RPMI8226 (cell line): ENCODE data around the gene ENPEP.
"Not testable (repeated sequence)": the region's sequence is repeated elsewhere in the genome, so short reads cannot be mapped to it uniquely, and the experiment has no call there.

Experiments used
- DNase-seq: peaks from one replicate; pipeline ENCODE4 v3.0.0-alpha.2; 2015

The ENPEP gene, protein sequence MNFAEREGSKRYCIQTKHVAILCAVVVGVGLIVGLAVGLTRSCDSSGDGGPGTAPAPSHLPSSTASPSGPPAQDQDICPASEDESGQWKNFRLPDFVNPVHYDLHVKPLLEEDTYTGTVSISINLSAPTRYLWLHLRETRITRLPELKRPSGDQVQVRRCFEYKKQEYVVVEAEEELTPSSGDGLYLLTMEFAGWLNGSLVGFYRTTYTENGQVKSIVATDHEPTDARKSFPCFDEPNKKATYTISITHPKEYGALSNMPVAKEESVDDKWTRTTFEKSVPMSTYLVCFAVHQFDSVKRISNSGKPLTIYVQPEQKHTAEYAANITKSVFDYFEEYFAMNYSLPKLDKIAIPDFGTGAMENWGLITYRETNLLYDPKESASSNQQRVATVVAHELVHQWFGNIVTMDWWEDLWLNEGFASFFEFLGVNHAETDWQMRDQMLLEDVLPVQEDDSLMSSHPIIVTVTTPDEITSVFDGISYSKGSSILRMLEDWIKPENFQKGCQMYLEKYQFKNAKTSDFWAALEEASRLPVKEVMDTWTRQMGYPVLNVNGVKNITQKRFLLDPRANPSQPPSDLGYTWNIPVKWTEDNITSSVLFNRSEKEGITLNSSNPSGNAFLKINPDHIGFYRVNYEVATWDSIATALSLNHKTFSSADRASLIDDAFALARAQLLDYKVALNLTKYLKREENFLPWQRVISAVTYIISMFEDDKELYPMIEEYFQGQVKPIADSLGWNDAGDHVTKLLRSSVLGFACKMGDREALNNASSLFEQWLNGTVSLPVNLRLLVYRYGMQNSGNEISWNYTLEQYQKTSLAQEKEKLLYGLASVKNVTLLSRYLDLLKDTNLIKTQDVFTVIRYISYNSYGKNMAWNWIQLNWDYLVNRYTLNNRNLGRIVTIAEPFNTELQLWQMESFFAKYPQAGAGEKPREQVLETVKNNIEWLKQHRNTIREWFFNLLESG

DNA sequence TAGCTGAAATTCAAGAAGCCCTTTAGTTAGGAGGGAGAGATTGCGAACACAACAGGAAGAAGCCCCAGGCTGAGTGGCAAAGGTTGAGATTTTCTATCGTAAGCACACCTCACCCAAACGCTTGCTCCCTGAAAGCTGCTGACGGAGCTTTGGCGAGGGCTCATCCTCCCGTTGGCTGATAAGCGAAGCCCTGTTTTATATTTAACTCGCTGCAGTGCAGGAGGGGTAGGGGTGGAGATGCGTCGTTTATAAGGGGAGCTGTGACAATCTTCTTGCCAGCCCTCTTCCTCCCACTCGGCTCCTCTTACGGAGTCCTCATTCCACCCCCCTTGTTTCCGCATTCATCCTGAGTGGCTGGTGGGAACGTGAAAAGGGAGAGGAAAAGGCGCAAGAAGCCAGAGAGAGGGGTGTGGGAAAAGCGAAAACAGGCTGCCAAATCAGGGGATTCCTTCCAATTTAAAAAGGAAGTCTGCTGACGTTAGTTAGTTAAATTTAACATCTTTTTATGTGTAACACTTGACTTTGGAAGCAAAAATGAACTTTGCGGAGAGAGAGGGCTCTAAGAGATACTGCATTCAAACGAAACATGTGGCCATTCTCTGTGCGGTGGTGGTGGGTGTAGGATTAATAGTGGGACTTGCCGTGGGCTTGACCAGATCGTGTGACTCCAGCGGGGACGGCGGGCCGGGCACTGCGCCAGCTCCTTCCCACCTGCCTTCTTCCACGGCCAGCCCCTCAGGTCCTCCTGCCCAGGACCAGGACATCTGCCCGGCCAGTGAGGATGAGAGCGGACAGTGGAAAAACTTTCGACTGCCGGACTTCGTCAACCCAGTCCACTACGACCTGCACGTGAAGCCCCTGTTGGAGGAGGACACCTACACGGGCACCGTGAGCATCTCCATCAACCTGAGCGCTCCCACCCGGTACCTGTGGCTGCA, at the start of gene ENPEP:
Gene ENPEP (plus strand): TSS at position 275 of the 938 bp plus-strand sequence. CDS start 260 bp downstream, at position 535.
- no peak for DNase-seq

DNA sequence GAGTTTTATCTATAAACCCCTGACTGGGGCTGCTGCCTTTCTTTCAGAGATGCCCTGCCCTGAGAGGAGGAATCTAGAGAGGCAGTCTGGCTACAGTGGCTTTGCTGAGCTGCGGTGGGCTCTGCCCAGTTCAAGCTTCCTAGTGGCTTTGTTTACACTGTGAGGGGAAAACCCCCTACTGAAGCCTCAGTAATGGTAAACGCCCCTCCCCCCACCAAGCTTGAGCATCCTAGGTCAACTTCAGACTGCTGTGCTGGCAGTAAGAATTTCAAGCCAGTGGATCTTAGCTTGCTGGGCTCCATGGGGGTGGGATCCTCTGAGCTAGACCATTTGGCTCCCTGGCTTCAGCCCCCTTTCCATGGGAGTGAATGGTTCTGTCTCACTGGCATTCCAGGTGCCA, 44.1 kb upstream of the ENPEP start:
- not testable (repeated sequence) for DNase-seq

DNA sequence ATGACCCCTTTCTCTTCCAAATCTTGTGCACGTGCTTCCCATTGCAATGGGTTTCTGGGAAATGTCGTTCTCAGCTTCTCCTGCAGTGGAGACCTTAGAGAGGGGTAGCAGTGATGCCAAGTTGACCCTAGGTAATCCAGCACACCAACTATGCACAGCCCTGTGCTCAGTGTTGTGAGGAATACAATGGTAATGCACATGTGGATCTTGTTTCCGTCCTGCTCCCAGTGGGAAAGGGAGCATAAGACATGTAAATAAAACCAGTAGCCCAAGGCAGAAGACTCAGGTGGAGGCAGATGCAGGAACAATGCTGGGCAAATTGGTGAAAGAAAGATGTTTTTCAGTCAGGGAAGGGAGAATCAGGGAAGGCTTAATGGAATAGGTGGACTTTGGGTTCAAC, 38.7 kb upstream of the ENPEP start:
- not testable (repeated sequence) for DNase-seq

DNA sequence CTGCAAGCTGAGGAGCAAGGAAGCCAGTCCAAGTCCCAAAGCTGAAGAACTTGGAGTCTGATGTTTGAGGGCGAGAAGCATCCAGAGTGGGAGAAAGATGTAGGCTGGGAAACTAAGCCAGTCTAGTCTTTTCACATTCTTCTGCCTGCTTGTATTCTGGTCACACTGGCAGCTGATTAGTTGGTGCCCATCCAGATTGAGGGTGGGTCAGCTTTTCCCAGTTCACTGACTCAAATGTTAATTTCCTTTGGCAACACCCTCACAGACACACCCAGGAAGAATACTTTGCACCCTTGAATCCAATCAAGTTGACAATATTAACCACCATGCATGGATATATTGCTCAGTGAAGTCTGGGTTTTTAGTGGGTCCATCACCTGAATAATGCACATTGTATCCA, 36.7 kb upstream of the ENPEP start:
- not testable (repeated sequence) for DNase-seq

DNA sequence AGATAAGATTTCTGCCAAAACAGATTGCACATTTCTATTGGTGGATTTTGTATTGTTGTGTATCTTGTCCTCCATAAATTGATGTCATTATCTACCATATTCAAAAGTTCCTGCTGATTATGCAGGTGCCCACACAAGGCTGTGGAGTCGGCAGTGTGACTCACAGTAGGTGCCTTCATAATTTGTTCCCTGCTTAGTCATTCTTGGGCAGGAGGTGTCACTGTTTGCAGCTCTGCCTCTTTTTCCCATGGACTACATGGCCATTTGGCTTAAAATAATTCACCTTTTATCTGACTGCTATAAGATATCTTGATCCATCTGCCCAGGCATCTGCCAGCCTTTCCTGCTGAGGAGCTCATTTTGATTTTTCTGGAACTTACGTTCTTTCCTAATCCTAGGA, 33.6 kb upstream of the ENPEP start:
- DNase-seq: no peak

DNA sequence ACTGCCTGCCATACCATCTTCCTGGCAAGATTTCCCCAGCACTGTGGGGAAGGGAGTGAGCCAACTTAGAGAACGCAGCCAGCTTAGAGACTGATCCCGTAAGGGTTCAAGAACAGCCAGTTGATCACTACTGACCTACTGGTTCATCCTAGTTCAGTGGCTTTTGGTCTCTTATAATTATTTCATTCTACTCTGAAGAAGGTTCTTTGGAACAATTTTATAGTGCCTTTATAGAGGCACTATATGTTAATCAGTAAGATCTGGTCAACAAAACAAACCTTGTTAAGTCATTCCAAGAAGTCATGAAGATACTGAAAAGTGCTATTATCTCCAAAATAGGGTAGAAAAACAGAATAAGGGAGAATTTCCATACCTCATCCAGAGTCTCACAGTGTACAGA, 33.2 kb upstream of the ENPEP start:
- DNase-seq: no peak

DNA sequence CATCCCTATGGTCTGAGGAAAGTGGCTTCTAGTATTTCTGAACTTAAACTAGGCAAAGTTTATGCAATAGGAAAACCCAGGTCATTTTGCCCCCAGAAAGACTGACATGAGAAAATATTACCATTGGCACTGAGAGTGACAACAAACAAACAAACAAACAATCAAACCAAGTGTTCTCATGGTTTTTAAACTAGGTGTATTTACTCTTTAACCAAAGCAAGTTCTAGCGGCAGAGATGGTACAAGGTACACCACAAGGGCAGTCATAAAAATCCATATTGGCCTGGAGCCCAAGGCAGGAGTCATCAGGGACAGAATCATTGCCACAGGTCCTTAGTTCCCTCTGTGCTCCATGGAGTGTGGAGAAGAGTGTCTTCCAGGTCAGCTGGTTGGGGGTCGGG, 26.0 kb upstream of the ENPEP start:
- no peak for DNase-seq

DNA sequence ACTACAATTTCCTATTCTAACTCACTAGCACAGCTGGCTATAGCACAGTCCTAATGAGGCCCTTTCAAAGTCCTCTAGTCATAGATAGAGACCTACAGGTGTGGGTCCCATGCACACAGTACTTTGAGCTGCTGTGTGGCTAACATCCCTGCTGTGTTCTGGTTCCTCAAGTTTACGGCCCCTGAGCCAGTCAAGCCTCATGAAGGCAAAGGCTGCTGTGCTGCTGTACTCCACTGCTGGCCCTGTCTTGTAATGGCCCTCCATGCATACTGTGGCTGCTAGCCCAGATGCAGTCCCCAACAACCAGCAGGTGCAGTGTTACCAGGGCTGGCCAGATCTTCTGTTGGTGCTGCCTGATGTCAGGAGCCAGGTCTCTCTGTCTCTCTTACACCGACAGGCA, 23.4 kb upstream of the ENPEP start:
- DNase-seq: no peak

DNA sequence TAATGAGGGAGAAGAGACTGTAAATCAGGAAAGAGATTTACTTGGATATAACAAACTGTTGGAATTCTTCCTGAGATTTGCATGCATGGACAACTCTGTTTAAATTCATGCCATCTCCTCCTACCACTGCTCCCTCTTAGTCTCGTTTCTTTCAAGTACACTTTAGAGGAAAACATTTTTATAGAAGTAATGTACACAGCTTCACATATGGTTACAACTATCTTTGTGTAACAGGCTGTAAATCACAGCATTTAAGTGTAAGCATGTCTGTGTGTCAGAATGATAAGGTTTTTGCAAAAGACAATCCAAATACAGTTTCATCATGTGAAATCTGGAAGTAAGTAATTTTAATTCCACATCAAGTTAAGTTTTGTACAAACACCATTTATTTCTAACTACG, 21.5 kb upstream of the ENPEP start:
- no peak for DNase-seq

DNA sequence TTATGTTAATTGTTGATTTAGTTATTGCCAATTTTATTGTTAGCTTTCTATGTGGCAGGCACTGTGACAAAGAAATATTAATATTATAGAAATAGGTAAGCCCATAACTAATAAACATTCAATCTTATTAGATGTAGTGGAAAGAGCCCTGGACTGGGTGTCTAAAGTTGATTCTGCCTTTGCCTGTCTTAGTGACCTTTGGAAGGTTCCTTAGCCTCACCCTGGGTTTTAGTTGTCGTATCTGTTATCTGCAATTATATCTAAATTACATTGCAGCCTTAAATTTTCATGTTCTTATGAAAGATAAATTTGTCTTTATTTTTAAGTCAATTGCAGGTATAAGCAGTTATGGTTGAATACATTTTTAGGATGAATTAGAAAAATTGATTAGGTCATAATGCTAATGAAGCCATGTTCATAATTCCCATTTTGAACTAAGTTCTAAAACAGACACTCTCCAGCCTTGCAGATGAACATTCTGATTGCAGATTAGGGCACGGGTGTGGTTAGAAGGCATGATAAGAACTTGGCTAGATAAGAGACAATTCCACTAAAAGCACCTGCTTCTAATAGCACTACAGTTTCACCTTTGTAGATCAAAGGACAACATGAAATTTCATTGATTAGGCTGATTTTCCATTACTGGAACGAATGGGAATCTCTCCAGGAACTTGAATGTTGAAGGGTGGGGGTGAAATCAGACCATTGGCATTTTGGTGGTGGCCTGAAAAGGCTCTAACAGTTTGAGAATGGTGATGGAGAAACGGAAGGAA, 17.3 kb upstream of the ENPEP start:
- no peak for DNase-seq

DNA sequence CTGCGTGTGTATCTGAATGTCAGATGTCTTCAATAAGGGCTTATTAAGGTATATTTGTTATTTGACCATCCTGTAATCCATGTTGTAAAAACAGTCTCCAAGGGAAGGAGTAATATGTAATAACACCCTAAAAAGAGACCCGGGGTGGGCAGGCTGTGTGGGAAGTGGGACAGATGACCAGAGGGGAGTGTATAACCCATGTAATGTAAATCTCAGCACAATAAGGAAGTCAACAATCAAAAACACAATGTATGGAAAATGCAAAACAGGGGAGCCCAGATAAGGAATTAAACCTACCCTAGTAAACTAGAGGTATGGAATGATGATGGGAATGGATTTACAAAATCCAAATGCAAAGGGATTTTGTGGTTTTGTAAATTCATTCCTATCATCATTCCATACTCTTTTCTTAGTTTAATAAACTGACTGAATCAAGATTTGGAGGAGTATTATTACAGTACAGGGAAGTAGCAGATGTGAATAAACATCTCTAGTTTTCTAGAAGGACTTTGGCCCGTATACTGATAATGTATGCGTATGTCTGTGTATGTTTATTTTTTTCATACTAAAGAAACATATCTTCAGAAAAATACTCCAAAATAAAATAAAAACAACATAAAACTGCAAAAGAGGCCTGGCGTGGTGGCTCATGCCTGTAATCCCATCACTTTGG, 15.7 kb upstream of the ENPEP start:
- DNase-seq: no peak

DNA sequence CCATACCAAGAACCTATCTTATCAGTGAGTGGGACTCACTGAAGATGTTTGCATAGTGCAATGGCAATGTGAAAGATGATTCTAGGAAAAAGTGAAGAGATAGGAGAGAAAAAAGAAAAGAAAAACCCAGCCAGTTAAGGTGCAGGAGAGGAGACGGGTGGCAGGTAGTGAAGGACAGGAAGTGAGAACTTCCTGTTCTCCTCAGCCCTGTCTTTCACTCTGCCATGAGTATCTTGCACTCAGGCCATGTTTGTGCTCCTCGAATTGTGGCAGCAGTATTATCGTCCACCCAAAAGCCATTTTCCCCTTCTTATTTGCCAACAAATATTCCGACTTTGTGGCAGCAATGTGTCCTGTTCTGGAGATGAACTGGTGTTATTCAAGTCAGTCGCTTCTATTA, 8.6 kb upstream of the ENPEP start:
- no peak for DNase-seq

DNA sequence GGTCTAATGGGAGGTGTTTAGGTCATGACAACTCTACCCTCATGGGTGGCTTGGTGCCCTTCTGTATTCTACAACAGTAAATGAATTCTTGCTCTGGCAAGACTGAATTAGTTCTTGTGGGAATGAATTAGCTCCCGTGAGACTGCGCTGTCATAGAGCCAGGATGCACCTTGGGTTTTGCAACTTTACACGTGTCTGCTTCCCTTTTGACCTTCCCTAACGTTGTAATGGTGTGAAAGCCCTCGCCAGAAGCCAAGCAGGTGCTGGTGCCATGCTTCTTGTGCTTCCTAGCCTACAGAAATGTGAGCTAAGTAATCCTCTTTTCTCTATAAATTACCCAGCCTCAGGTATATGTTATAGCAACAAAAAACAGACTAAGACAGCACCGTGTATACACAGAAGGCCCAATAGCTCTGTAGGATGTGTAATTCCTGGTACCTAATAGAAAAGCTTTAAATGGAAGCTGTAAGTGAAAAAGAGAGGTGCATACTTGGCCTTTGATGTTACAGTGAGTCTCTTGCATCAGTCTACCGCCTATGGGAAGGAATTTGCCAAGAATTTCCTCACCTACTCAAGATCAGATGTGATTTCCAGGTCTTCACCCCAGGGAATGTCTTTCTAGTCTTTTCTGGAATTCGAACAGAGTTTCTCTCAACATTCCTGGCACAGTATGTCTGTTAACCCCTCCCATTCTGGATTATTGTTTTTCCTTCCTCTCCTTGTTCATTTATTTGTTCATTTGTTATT, 3.2 kb upstream of the ENPEP start:
- no peak for DNase-seq

DNA sequence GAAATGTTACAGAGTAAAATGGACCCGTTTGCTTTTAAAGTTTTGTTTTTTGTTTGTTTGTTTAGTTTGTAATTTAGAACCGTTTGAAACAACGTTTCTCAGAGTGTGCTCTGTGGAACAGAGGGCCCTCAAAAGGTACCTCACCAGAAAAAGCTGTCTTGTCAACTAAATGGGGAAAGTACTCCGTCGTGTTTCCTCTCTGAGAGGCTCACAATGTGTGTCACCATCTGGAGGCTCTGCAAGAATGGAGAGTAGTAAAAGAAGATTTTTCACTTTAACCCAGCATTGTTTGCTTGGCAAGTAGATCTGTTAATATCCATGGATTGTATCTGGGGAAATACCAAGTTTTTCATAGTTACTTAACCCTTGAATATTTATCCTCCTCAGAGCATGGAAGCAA, 1.5 kb upstream of the ENPEP start:
- no peak for DNase-seq

DNA sequence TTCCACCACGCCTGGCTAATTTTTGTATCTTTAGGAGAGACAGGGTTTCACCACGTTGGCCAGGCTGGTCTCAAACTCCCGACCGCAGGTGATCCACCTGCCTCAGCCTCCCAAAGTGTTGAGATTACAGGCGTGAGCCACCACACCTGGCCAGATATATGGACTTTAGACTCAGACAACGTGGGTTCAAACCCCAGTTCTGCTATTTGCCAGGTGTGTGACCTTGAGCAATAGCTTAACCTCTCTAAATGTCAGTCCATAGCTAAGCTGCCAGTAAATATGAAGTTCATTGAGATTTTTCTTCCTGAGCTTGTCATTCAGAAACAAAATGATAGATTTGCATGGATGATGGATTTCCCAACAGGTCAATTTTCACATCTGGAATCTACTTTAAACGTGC, 875 bp upstream of the ENPEP start:
- DNase-seq: not testable (repeated sequence)

DNA sequence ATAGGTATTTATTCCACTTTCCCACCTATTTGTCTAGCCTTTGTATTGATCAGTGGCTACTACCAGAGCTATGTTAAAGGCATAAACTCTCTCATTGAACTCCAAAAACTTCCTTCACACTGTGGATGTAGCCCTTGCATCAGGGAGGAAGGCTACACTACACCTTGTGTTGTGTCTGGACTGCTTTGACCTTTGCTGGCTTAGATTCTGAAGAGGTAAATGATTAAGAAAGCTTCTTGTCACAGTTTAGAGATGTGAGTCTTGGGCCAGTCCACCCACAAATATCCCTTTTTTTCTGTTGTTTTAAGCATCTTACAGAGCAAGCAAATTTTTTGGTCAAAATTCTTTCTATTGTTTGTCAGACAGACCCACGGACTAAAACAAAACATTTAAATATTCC, 1.9 kb downstream of the ENPEP start:
- no peak for DNase-seq

DNA sequence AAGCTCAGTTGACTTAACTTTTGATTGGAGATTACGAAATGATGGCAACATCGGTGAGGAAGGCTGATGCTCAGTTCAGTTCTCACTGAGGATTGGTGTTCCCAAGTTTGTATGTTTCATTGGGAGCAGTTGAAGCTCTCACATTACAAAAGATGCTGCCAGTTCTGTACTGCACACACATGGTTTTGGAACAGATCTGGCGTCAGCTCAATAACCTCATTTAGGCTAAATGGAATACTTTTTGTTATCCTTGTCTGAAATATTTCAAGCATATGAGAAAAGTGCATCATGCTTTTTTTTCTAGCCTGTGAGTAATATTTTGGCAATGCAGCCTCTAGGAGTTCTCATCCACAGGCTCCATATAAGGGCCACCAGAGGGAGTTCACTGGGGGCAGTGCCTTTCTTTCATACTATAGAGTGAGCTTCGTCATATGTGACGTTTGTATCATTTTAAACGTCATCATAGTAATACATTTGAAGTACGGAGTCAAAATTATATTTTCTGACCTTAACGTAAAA, 4.1 kb downstream of the ENPEP start:
- no peak for DNase-seq

DNA sequence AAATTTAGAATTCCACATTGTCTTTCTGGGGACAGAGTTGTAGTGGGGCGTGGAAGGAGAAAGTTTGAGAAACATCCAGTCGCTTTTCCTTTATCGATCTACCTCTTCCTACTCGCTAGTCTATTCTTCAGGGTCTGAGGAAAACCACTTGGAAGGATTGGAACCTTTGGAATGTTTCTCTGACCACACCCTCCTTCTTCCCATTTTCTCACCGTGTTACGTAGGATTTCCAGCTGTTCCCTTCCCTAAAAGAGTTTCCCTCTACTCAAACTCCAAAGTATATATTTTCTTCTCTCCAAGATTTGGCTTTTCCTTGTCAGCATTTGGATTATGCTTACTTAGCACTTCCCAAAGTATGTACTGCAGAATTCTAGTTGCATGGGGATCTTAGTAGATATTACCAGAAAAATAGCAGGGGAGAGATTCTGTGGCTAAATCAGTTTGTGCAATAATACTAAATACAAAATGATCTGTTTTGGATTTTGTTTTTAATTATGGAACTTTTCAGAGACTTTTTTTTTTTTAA, 4.9 kb downstream of the ENPEP start:
- DNase-seq: no peak

DNA sequence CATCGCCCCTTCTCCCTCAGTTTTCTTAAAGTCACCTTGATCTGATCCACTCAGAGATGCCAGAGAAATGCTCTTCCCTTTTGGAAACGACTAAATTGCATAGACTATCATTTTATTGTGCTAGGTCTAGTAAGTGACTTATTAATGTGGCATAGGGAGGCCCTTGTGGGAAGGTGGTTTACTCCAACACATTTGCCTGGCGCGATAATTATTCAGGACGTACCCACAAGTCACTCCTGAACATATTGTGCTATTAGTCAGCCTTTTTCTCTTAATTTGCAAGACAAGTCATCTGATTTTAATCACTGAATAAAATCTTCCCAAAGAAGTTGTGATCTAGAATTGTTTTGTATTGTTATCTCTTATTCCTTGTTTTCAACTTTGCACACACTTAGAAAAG, 7.6 kb downstream of the ENPEP start:
- DNase-seq: no peak

DNA sequence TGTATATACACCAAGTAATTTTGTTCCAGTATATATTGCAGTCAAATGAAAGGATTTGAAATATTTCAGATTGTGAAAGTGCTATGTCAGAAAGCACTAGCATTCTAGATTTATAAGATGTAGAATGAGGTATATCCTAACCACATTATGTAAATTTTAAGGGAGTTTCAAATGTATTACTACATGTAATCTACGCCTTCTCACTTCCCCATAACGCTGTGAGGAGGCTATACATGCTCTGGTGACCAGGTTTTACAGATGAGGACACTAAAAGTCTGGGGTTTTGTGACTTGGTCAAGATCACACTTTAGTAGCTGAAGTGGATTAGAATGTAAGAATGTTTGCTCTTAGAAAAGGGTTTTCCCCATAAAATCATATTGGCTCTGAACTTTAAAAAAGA, 8.1 kb downstream of the ENPEP start:
- DNase-seq: peak; percentile 6
